CD4-positive, CD25-positive, alpha-beta regulatory T cell (primary cell): Measurements from ENCODE around the gene MLXIP. TPM values are rescaled to one million over a fixed set of nuclear protein-coding genes. Genes with fewer than 3 reads are reported as not detected.
"Not testable (repeated sequence)": the region's sequence is repeated elsewhere in the genome, so short reads cannot be mapped to it uniquely, and the experiment has no call there.

Experiments
- ATAC-seq, 2 donors: fragments of 150-1000 bp; cut with Tn5 transposase; one replicate each; pipeline ENCODE4 v1.10.0; 2021; ENCODE audit warnings: low read depth in 2 of 2, moderate number of reproducible peaks in 2 of 2, moderate library complexity in 1 of 2
- DNase-seq, 3 donors: peaks; one replicate each; pipeline versions ENCODE4 v3.0.0 to v3.0.0-alpha.2; 2012 to 2022; ENCODE audit warnings: mixed read lengths in 1 of 3
- H3K27ac ChIP-seq: one replicate; pipeline ENCODE4 v1.7.0; 2013; ENCODE audit warnings: mild to moderate bottlenecking, low read length; ENCODE audit not compliant: insufficient read depth, poor library complexity, severe bottlenecking
- H3K27me3 ChIP-seq: one replicate; pipeline ENCODE4 v1.7.0; 2013; ENCODE audit warnings: low read length; ENCODE audit not compliant: control insufficient read depth, insufficient read depth
- H3K36me3 ChIP-seq: one replicate; pipeline ENCODE4 v1.7.0; 2013; ENCODE audit warnings: mild to moderate bottlenecking, low read length, moderate library complexity; ENCODE audit not compliant: control insufficient read depth, insufficient read depth
- H3K4me1 ChIP-seq: 2 replicates; pipeline ENCODE4 v1.7.0; 2013; ENCODE audit warnings: mild to moderate bottlenecking, low read length; ENCODE audit not compliant: insufficient read depth, control insufficient read depth, poor library complexity, severe bottlenecking
- H3K4me3 ChIP-seq: one replicate; pipeline ENCODE4 v1.7.0; 2013; ENCODE audit warnings: low read depth, mild to moderate bottlenecking, low read length, moderate library complexity
- H3K9me3 ChIP-seq, 2 experiments: 1 replicate in 1 of 2; 2 replicates in 1 of 2; pipeline ENCODE4 v1.7.0; 2013; ENCODE audit warnings: low read length in 2 of 2, mild to moderate bottlenecking in 1 of 2, moderate library complexity in 1 of 2; ENCODE audit not compliant: control insufficient read depth in 2 of 2
- H3K27ac Mint-ChIP-seq, 3 donors: one replicate each; pipeline ENCODE4 v1.8.0; 2020 to 2022; ENCODE audit warnings: mild to moderate bottlenecking in 3 of 3, mixed read lengths in 3 of 3, moderate library complexity in 2 of 3
- H3K27me3 Mint-ChIP-seq: one replicate; pipeline ENCODE4 v1.8.0; 2022; ENCODE audit warnings: mild to moderate bottlenecking, mixed read lengths
- H3K36me3 Mint-ChIP-seq: one replicate; pipeline ENCODE4 v1.8.0; 2020; ENCODE audit warnings: mixed read lengths
- H3K4me1 Mint-ChIP-seq, 4 donors: one replicate each; pipeline ENCODE4 v1.8.0; 2020 to 2022; ENCODE audit warnings: mixed read lengths in 4 of 4, mild to moderate bottlenecking in 1 of 4
- H3K4me3 Mint-ChIP-seq, 4 donors: one replicate each; pipeline ENCODE4 v1.8.0; 2020 to 2022; ENCODE audit warnings: mild to moderate bottlenecking in 4 of 4, mixed read lengths in 4 of 4, moderate library complexity in 3 of 4
- H3K9me3 Mint-ChIP-seq, 7 donors: one replicate each; pipeline ENCODE4 v1.8.0; 2020 to 2022; ENCODE audit warnings: mixed read lengths in 7 of 7, mild to moderate bottlenecking in 3 of 7, moderate library complexity in 2 of 7
- polyA plus RNA-seq, 4 donors: library from polyadenylated mRNA; unstranded; fragments of 300-500 nt; fragmentation: Illumina TruSeq; gene quantifications; one replicate each; pipeline ENCODE4 v1.2.3, GENCODE V29; 2021
- total RNA-seq: library from RNA; stranded (reverse); gene quantifications from one replicate; pipeline ENCODE4 v1.2.3, GENCODE V29; 2022

Gene MLXIP
- total and polyA plus RNA-seq, 5 donors from 2014 or later, result 5.0 to 83.2 (median 7.8) TPM

DNA sequence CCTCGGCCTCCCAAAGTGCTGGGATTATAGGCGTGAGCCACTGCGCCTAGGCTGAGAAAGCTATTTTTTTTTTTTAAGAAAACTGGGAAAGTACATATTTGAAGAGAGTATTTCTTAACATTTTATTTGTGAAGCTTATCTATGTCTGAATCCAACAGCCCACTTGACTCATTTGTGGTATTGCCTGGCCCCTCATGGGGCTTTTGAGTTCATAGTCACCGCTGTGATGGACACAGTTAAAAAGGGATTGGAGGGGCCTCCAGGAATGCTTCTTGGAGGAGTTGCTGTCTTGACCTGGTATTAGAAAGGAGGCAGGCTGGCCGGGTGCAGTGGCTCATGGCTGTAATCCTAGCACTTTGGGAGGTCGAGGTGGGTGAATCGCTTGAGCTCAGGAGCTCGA is 30.4 kb upstream of the MLXIP start:
- Mint-ChIP-seq H3K9me3 (no peaks in the 10 kb centered on the region), H3K4me3 (no peak overlapping the region), H3K27ac (no peak overlapping the region), H3K27me3 (no peaks in the 10 kb centered on the region), H3K4me1 (no peaks in the 10 kb centered on the region), H3K36me3 (no peaks in the 10 kb centered on the region)
- H3K36me3 ChIP-seq, result no peaks in the 10 kb centered on the region
- H3K27me3 ChIP-seq, result no peaks in the 10 kb centered on the region
- no peaks in the 10 kb centered on the region for H3K9me3 ChIP-seq
- H3K27ac ChIP-seq, result no peak overlapping the region
- ATAC-seq (no peak), DNase-seq (no peak)
- H3K4me3 ChIP-seq, result no peak overlapping the region
- H3K4me1 ChIP-seq, result no peaks in the 10 kb centered on the region

DNA sequence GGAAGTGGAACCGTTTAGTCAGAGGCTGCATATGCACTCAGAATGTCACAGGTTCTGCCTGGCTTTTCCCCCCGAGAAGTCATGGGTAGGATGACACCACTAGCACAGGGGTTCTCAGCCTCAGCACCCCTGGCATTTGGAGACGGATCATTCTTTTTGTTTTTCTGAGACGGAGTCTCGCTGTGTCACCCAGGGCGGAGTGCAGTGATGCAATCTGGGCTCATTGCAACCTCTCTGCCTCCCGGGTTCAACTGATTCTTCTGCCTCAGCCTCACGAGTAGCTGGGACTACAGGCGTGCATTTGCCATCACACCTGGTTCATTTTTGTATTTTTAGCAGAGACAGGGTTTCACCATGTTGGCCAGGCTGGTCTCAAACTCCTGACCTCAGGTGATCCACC is 28.7 kb upstream of the MLXIP start:
- Mint-ChIP-seq H3K4me1 (peaks cover 0 to 7% (median 0%) of the 10 kb centered on the region in 4 donors), H3K36me3 (no peaks in the 10 kb centered on the region), H3K4me3 (no peak overlapping the region), H3K9me3 (no peaks in the 10 kb centered on the region), H3K27ac (no peak overlapping the region), H3K27me3 (no peaks in the 10 kb centered on the region)
- no peak for DNase-seq
- no peak for ATAC-seq
- Histone ChIP-seq H3K27ac (no peak overlapping the region), H3K36me3 (no peaks in the 10 kb centered on the region), H3K4me3 (no peak overlapping the region), H3K27me3 (no peaks in the 10 kb centered on the region), H3K4me1 (peaks cover 4% of the 10 kb centered on the region), H3K9me3 (no peaks in the 10 kb centered on the region)

DNA sequence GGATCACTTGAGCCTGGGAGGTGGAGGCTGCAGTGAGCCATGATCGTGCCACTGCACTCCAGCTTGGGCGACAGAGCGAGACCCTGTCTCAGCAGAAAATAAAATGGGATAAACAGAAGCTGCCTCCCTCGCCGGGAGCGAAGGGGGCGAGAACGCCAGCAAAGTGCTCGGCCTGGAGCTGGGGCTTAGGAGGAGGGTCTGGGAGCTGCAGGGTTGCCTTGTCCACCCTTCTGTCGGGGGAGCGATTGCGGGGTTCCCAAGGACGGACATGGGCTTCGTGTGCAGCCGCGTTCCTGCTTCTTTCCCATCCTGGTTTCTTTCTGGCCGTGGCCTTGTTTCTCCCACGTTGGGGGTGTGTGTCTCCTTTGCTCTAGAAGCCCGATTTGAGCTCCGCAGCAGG is 27.9 kb upstream of the MLXIP start:
- Histone ChIP-seq H3K4me3 (no peak overlapping the region), H3K27ac (no peak overlapping the region), H3K4me1 (peaks cover 4% of the 10 kb centered on the region), H3K36me3 (no peaks in the 10 kb centered on the region), H3K9me3 (no peaks in the 10 kb centered on the region), H3K27me3 (no peaks in the 10 kb centered on the region)
- no peak overlapping the region for H3K27ac Mint-ChIP-seq
- H3K4me3 Mint-ChIP-seq, result no peak overlapping the region
- no peak for ATAC-seq
- H3K4me1 Mint-ChIP-seq, result peaks cover 0 to 8% (median 0%) of the 10 kb centered on the region in 4 donors
- H3K36me3 Mint-ChIP-seq, result no peaks in the 10 kb centered on the region
- H3K9me3 Mint-ChIP-seq, result no peaks in the 10 kb centered on the region
- no peaks in the 10 kb centered on the region for H3K27me3 Mint-ChIP-seq
- no peak for DNase-seq

DNA sequence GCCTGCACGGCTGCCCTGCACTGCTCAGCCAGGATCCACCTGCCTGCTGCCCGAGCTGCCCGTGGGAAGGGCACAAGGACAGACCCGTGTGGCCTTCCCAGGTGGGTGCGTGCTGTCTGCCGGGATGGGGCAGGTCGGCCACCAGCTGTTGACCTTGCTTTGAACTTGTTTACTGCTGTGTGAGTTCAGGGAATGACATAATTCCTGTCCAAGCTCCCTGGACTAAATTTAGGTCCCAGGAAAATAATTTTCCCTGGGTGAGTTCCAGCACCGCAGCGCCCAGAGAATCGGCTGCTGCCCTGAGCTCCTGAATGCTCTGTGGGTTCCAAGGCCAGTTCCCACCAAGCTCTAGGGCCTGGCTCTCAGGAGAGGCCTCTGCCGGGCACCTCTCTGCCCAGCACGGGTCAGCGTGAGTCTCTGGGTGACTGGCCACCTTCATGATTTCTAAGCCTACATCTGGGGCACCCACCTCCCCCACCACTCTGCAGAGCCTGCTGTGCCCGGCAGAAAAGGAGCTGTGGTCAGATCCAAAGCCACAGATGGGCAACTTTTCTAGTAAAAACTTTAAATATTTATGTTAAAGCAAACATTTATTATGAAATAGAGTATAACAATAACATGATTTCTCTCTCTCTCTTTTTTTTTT is 27.2 kb upstream of the MLXIP start:
- H3K9me3 ChIP-seq, result no peaks in the 10 kb centered on the region
- DNase-seq, result no peak
- H3K4me3 ChIP-seq, result no peak overlapping the region
- no peaks in the 10 kb centered on the region for H3K36me3 ChIP-seq
- no peaks in the 10 kb centered on the region for H3K27me3 ChIP-seq
- Mint-ChIP-seq H3K4me3 (no peak overlapping the region), H3K9me3 (no peaks in the 10 kb centered on the region), H3K27me3 (no peaks in the 10 kb centered on the region), H3K36me3 (no peaks in the 10 kb centered on the region), H3K27ac (no peak overlapping the region), H3K4me1 (peaks cover 0 to 8% (median 0%) of the 10 kb centered on the region in 4 donors)
- no peak overlapping the region for H3K27ac ChIP-seq
- H3K4me1 ChIP-seq, result peaks cover 4% of the 10 kb centered on the region
- no peak for ATAC-seq

GRCh38 chr12:122052285-122052684 is 26.3 kb upstream of the MLXIP start:
- Mint-ChIP-seq H3K9me3 (no peaks in the 10 kb centered on the region), H3K27ac (no peak overlapping the region), H3K4me1 (peaks cover 0 to 8% (median 0%) of the 10 kb centered on the region in 4 donors), H3K4me3 (no peak overlapping the region), H3K27me3 (no peaks in the 10 kb centered on the region), H3K36me3 (no peaks in the 10 kb centered on the region)
- no peak for ATAC-seq
- Histone ChIP-seq H3K27me3 (no peaks in the 10 kb centered on the region), H3K36me3 (no peaks in the 10 kb centered on the region), H3K27ac (no peak overlapping the region), H3K4me3 (no peak overlapping the region), H3K4me1 (peaks cover 4% of the 10 kb centered on the region), H3K9me3 (no peaks in the 10 kb centered on the region)
- DNase-seq, result no peak

DNA sequence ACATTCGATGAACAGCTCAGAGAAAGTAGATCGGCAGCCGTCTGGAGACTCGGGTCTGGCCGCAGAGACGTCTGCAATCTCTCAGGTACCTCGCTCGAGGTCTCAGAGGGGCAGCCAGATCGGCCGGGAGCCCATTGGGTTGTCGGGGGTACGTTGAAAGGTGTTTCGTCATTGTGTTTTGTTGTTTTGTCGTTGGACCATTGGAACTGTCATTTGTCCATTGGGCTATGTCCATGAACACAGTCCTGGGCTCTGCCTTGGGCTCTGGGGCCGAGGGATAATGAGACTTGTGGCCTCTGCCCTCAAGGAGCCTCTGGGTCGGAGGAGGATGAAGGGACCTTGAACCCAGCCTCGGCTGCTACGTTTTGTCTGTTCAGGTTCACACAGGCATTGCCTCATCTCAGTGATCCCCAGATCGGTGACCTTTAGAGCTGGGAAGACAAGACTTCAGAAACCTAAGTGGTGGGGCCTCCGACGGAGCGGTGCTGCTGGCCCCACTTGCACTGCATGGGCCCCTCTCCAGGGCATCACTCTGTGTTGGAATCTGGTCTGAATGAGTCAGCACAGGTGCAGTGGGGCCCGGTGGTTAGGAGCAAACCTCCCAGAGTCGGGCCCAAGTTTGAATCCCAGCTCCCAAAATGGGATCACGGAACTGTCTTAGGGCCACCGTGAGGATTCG is 23.6 kb upstream of the MLXIP start:
- H3K27ac ChIP-seq, result no peak overlapping the region
- Mint-ChIP-seq H3K27me3 (no peaks in the 10 kb centered on the region), H3K36me3 (no peaks in the 10 kb centered on the region)

GRCh38 chr12:122056406-122056805 is 22.1 kb upstream of the MLXIP start:
- H3K36me3 Mint-ChIP-seq, H3K4me3 Mint-ChIP-seq, H3K9me3 Mint-ChIP-seq, H3K4me1 ChIP-seq, H3K9me3 ChIP-seq, H3K4me1 Mint-ChIP-seq, H3K27ac ChIP-seq, ATAC-seq, H3K4me3 ChIP-seq, H3K27me3 Mint-ChIP-seq, DNase-seq, H3K27me3 ChIP-seq, H3K36me3 ChIP-seq: not testable (repeated sequence)
- peak overlapping the region in 2 of 3 donors; percentile 4 to 60 for H3K27ac Mint-ChIP-seq

More for the DNA sequence above, 23.6 kb upstream of the MLXIP start:
- no peaks in the 10 kb centered on the region for H3K27me3 ChIP-seq
- no peaks in the 10 kb centered on the region for H3K9me3 Mint-ChIP-seq
- H3K4me3 ChIP-seq, result no peak overlapping the region
- DNase-seq, result no peak
- no peak overlapping the region for H3K4me3 Mint-ChIP-seq
- no peak for ATAC-seq
- peak overlapping the region in 1 of 3 donors; percentile 29 for H3K27ac Mint-ChIP-seq
- H3K4me1 Mint-ChIP-seq, result peaks cover 0 to 8% (median 0%) of the 10 kb centered on the region in 4 donors
- no peaks in the 10 kb centered on the region for H3K9me3 ChIP-seq
- H3K4me1 ChIP-seq, result peaks cover 4% of the 10 kb centered on the region
- H3K36me3 ChIP-seq, result no peaks in the 10 kb centered on the region
